HG03060 (cell line): ENCODE measurements around the gene PFKP.

Experiments used
- ATAC-seq: cut with Tn5 transposase; IDR thresholded peaks from one replicate; pipeline ENCODE4 v1.9.1; 2021; ENCODE audit warnings: low read depth, moderate number of reproducible peaks; ENCODE audit not compliant: unreplicated experiment

PFKP gene

GRCh38 chr10:3068201-3068967, 1.0 kb downstream of the PFKP start:
- ATAC-seq, result no peak

DNA sequence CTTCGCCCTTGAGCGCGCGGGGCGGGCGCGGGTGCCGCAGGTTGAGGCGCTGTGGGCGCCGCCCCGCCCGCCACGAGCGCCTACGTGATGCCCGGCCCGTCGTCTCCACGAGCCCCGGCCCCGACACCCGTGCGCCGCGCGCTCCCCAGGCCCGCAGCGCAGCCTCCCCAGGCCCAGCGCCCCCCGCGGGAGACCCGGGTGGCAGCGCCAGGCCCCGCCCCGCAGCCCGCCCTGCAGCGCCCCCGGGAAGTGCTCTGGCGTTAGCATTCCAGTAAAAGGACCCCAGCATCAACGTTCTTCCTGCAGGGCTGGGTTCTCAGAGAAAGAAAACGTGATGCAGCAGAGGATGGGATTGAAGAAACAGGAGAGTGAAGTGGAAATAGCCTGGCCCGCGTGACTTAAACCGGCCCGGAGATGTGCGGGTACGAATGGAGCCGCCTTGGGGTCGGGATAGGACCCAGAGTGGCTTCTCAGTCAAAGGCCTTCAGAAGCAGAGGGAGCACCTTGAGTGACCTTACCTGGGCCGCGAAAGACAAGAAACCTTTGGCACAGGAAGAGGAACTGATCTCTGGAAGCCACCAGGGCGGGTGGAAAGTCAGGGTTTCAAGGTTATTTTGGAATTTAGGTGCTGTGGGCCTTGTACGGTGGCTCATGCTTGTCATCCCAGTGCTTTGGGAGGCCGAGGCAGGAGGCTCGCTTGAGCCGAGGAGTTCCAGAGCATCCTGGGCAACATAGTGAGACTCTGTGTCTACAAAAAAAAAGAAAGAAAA, 1.8 kb downstream of the PFKP start:
- ATAC-seq, result no peak

- no peak for ATAC-seq
These were observed 2.5 kb downstream of the PFKP start for GRCh38 chr10:3069876-3070275.

GRCh38 chr10:3071405-3072198, 4.3 kb downstream of the PFKP start:
- ATAC-seq, result no peak

GRCh38 chr10:3072641-3073360, 5.5 kb downstream of the PFKP start:
- ATAC-seq, result no peak

GRCh38 chr10:3074145-3074665, 6.9 kb downstream of the PFKP start:
- ATAC-seq, result no peak

DNA sequence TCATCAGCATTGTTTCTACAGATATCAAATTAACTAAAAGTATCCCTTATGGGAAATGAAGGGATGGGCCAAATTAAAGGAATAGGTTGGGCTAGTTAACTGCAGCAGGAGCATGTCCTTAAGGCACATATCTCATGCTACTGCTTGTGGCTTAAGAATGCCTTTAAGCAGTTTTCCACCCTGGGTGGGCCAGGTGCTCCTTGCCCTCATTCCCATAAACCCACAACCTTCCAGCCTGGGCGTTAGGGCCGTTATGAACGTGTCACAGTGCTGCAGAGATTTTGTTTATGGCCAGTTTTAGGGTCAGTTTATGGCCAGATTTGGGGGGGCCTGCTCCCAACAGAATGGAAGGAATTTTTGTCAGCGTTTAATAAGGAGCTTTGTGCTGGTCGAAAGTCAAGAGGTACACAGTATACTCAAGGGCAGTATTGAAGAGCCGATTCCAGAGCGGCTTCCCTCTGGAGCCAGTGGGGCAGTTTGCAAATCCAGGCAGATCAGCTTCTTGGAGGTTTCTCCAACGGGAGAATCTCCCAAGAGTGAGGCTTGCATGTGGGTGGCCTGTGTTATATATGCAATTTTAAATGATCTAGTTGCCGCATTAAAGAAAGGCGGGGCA, 7.7 kb downstream of the PFKP start:
- no peak for ATAC-seq

DNA sequence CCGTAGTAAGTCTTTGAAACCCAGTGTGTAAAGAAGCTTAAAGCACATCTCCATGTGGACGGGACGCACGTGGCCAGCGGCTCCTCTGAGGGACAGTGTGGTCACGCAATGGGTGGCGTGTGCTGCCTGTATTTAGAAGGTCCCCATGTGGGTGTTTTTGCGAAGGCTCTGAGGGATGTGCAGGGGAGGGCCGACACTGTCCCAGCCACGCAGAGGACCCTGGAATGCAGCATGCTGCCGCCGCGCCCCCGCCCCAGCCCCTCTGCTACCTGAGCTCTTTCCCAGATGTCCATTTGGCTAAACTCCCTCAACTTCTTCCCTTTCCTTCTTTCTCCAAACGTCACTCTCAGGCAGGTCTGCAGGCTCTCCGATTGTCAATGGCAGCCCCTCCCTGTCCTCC, 8.8 kb downstream of the PFKP start:
- no peak for ATAC-seq

- no peak for ATAC-seq
These were observed 10.2 kb downstream of the PFKP start for GRCh38 chr10:3077509-3077908.

DNA sequence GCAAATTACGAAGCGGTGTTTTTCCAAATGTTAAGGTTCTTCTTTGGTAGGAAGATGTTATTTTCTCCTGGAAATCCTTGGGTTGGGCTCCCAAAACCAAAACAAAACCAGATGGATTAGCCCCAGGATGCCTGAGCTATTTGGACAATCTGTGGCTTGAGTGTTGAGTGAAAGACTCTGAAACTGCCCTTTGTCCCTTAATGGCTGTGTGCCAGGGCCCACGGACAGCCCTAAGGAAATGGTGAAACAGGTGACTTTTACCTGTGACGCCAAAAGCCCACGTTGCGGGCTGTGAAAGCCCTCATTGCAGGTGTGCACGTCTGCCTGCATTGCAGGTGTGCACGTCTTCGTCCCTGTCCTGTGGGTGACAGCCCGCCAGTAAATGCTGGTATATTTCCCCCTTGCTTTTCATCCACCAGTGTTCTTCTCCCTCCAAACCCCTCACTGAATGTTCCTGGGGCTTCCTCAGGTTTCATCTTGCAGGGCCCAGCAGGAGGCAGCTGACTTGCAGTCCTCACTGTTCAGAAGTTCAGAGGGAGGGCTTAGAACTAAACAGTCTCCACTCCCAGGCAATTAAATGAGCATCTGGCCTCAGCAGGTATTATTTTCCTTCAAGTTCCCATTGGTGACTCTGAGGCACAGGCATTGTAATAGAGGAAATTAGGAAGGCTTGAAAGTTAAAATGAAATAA, 10.7 kb downstream of the PFKP start:
- no peak for ATAC-seq

DNA sequence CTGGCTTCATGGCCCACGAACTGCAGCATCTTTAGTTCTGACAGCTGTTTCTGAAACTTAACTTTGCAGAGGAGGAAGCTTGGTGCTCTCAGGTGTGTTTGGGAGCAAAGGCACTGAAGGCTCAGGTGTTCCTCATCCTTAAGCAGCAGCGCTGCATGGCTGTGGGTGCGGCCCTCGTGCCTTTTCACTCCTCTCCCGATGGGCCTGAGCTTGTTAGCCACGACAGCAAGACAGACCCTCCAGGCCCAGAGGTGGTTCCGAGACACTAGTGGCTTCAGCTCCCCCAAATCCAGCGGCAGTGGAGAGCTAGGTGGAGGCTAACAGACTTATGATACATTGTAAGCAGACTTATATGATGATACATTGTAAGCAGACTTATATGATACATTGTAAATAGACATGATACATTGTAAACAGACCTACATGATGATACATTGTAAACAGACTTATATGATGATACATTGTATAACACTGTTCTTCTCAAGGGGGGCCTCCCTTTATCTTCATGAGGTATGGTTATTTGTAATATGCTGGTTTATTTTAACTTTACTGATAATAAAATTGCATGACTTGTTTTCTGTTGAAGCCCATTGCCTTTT, 14.1 kb downstream of the PFKP start:
- no peak for ATAC-seq

DNA sequence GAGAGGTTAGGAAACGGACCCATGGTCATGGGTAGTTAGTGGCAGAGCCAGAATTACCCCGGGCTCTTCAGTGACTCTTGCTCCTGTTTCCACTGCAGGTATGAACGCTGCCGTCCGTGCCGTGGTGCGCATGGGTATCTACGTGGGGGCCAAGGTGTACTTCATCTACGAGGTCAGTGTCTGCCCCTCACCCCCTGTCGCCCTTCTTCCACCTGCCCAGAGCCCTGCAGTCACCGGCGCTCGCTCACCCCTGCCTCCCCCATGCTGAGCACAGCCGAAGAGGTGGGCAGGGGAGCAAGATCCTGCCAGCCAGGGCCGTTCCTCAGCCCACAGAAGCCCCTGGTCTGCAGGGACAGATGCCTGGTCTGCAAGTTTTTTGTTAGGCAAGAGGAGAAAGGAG, 14.9 kb downstream of the PFKP start:
- no peak for ATAC-seq

DNA sequence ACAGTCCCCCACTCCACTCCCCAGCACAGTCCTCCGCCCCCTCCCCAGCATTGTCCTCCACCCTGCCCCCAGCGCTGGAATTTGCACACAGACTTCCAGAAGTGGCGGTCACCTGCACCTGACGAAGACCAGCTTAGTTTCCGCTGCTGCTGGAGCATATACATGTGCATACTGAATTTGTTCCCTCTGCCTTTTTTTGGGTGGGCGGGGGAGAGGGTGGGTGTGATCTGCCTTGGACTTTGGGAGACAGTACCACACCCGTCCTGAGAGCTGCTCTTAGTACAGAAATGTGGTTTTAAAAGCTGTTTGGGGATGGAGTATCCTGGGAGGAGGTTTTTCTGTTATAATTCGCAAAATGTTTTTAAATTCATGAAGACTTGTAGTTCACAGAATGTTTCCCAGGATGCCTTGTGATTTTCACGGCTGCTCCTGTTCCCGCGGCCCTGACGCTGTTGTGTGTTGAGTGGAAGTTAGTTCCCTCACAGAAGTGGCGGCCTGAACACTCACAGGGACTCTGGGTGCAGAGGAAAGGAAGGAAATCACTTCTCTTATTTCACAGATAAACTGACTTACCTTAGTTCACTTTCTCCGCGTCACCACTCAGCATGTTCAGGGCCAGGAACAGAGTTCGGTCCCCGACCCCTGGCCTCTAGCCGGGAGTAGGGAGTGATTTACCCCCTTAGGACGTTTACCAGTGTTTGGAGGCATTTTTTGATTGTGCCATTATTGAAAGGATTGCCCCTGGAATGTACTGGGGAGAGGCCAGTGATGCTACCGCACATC, 18.6 kb downstream of the PFKP start:
- no peak for ATAC-seq

DNA sequence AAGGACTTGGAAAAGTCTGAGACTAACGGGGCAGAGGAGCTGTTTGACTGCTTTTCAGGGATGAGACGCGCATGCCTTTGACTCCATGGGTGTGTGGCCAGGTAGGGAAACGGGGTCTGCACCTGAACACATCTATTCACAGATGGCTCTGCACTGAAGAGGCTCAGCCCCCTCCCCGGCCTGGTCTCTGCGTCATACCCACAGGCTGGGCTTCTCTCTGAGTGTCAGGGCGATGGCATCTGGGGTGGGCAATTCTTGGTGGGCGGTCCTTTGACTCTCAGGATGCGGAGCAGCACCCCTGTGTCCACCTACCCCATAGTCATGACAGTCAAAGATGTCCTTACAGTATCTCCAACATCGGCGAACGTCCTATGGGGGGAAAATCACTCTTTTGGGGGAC, 23.0 kb downstream of the PFKP start:
- ATAC-seq, result no peak

DNA sequence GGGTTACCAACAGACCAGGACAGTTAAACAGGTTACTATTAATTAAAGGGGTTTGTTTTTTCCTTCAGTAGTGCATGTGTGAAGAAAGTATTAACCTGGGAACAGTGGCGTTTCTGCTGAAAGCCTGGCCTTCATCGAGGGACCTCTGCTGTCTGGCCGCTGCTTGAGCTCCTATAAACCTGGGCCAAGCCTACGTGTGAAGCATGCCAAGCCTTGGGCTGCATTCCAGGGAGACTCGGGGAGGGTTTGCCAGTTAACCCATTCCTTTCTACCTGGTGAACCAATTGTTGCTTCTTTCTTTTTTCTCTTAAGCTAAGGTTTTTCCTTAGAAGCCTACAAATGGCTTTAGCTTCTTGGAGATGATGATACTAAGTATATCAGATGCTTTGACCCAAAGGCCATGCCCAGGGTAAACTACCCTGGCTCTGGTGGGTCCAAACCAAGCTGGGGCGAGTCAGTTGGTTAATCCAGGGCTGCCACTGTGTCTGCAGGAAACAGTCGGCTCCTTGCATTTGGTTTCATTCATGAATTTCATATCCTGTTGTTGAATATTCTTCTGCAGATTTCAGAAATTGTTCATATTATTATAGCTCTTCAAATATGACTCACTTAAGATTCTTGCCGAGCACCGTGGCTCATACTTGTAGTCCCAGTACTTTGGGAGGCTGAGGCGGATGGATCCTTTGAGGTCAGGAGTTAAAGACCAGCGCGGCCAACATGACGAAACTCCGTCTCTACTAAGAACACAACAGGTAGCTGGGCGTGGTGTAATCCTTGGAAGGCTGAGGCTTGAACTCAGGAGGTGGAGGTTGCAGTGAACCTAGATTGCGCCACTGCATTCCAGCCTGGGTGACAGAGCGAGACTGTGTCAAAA, 23.8 kb downstream of the PFKP start:
- ATAC-seq, result no peak

GRCh38 chr10:3091921-3092320, 24.6 kb downstream of the PFKP start:
- no peak for ATAC-seq

DNA sequence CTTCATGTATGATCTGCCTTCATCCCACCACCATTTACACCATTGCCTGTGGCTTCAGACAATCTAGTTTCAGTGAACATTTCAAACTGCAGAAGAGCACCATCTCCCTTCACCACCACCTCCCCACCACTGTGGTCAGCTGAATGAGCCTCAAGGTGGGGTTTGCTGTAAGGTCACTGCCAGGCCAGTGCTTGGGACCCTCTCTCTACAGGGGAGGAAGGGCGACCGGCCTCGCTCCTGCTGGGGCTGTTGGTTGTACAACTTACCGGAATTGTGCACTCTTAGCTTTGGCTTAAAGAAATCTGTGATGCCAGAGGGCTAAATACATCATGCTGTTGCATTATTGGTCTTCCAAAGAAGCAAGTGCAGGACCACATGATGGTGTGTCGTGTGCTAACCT, 26.6 kb downstream of the PFKP start:
- no peak for ATAC-seq
